H54 (cell line): ENCODE measurements around the gene HSPA6.
"Not testable (repeated sequence)": the region's sequence is repeated elsewhere in the genome, so short reads cannot be mapped to it uniquely, and the experiment has no call there.

Source experiments
- DNase-seq: peaks from one replicate; pipeline ENCODE4 v3.0.0; 2011; ENCODE audit warnings: low spot score, mixed read lengths; ENCODE audit not compliant: insufficient read length
- FAIRE-seq: peaks from 3 replicates; lab custom pipeline; 2011; peaks lifted over from hg19 to GRCh38; lab: Jason Lieb, UNC
- POLR2A ChIP-seq: IDR thresholded peaks from 2 replicates; pipeline ENCODE4 v1.6.1; 2011; ENCODE audit warnings: low read depth, mild to moderate bottlenecking, low read length

Gene HSPA6

DNA sequence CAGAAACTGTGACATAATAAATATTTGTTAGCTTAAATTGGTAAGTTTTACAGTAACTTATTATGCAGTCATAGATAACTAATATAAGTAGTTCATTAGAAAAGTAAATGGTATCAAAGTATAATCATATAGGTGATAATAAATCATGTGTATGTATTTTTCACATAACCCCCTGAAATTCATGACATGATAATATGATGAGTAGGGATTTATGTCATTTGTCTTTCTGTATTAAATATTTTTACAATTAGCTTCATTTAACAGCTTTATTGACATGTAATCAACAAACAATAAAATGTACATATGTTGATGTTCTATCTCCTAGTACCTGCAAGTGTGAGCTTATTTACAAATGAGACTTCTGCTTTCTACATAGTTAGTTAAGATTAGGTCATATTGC is 28.9 kb upstream of the HSPA6 start:
- DNase-seq (no peak), FAIRE-seq (no peak)
- no peak for TF ChIP-seq POLR2A

DNA sequence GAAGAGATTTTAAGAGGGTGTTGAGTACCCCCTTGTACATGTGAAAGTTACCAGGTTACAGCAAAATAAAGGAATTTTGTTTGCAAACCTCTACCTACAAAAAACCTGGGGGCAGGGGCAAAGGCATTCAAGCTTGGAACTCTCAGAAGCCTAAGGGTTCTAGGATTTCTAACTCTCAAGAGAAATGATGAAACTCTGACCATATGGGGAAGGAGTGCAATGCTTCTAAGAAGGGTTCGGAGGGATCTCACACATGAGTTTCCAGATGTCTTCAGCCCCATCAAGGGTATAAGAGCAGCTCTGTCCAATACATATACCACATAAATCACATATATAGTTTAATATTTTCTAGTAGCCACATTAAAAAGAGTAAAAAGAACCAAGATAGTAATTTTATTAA is 26.4 kb upstream of the HSPA6 start:
- TF ChIP-seq POLR2A = no peak
- FAIRE-seq = no peak
- no peak for DNase-seq

DNA sequence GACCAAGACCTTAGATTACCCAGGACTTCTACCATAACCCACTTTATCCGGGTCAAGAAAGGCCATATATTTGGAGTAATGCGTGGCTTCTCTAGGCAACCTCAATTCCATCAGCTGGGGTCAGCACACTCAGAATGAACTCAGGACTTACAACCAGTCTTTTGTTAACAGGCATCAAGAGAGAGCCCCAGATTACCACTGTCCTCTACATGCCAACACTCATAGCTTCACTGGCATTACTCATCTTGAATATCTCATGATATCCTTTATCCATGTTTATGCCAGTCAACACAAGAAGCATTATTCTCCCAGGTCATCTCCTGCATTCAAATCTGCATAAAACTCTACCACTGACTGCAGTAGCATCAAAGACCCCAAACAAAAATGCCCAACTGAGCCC is 25.7 kb upstream of the HSPA6 start:
- FAIRE-seq = no peak
- TF ChIP-seq POLR2A = no peak
- DNase-seq = no peak

DNA sequence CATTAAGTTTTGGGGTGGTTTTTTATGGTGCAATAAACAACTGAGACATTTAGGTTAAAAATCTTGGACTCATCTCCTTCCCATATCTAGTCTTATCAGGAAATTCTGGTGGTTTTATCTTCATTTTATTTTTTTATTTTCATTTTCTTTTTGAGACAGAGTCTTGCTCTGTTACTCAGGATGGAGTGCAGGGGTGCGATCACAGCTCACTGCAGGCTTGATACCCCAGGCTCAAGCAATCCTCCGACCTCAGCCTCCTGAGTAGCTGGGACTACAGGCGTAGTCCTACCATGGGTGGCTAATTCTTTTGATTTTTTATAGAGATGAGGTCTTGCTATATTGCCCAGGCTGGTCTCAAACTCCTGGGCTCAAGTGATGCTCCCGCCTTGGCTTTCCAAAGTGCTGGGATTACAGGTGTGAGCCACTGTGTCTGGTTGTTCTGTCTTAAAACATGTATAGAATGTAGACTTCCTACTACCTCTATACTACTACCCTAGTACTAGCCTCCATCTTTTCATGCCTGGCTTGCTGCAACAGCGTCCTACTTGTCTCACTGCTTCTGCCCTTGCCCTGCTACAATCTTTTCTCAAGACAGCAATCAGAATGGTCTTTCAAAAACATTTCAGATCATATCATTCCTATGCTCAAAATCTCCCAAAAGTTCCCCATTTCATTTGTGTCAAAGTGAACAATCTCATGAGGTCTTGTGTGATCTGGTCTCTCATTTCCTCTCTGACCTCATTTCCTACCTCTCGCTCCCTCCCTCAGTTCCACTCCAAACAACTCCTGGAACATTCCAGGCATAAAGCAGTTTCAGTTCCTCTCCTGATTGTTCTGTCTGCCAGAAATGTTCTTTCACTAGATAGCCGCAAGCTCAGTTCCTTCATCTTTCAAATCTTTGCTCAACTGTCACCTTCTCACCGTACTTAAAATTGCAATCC is 25.0 kb upstream of the HSPA6 start:
- no peak for DNase-seq
- no peak for TF ChIP-seq POLR2A
- no peak for FAIRE-seq

GRCh38 chr1:161501234-161501633 is 23.1 kb upstream of the HSPA6 start:
- DNase-seq (no peak), FAIRE-seq (no peak)
- TF ChIP-seq POLR2A = no peak

GRCh38 chr1:161502181-161502580 is 22.2 kb upstream of the HSPA6 start:
- FAIRE-seq = no peak
- DNase-seq = no peak

GRCh38 chr1:161502641-161503393 is 21.5 kb upstream of the HSPA6 start:
- no peak for DNase-seq
- no peak for FAIRE-seq
- no peak for TF ChIP-seq POLR2A

More at GRCh38 chr1:161502181-161502580, 22.2 kb upstream of the HSPA6 start:
- no peak for TF ChIP-seq POLR2A

- no peak for FAIRE-seq
These were observed 21.0 kb upstream of the HSPA6 start for GRCh38 chr1:161503394-161503748.

DNA sequence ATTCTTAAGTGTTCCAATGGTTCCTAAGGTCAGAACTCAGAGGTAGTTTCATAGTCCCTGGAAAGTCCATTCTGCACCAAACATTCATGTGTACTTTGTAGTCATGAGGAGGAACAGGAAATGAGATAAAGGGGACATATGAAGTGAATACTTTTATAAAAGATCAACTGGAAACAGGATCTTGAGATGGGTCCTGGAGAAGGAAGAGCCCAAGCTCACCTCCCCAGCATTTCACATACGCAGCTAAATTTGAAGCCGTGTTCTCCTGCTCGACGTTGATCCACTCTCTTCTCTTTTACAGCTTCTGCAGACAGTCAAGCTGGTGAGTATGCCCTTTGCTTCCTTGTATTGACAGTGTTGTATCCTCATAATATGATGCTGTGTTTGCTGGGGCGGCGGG is 18.7 kb upstream of the HSPA6 start:
- no peak for DNase-seq
- TF ChIP-seq POLR2A = no peak
- FAIRE-seq = no peak

More at GRCh38 chr1:161503394-161503748, 21.0 kb upstream of the HSPA6 start:
- no peak for TF ChIP-seq POLR2A
- no peak for DNase-seq

DNA sequence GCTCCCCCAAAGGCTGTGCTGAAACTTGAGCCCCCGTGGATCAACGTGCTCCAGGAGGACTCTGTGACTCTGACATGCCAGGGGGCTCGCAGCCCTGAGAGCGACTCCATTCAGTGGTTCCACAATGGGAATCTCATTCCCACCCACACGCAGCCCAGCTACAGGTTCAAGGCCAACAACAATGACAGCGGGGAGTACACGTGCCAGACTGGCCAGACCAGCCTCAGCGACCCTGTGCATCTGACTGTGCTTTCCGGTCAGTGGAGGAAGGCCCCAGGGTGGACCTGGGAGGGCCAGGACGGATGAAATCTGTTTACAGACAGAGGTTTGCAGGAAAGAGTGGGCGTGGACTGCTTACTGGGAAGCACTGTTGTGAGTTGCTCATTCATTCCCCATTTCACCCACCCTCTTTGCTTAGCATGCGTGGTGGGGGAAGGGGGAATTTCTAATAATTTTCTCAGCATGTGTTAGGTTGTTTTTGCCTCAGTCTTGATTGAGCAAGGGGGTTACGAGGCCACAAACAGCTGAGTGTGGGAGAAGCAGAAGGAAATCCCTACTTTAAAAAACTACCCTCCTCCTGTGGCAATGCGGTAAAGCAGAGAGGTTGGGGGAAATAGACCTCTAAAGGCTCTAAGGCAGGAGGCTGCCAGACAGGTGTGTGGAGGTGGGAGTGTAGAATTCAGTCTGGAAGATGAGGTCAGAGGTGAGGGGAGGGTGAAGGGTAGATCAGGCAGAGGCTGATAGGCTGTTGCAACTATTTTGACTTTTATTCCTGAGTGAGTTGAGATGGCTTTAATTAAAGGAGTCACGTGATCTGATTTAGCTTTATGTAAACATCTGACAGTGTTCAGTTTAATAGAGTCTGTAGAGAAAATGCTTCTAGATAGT is 17.8 kb upstream of the HSPA6 start:
- TF ChIP-seq POLR2A = no peak
- FAIRE-seq = no peak
- no peak for DNase-seq

GRCh38 chr1:161510477-161510876 is 13.9 kb upstream of the HSPA6 start:
- no peak for TF ChIP-seq POLR2A
- DNase-seq = no peak
- FAIRE-seq = no peak

- no peak for TF ChIP-seq POLR2A
- FAIRE-seq = no peak
- DNase-seq = no peak
These were observed 13.2 kb upstream of the HSPA6 start for GRCh38 chr1:161511018-161511755.

- no peak for TF ChIP-seq POLR2A
- FAIRE-seq (no peak), DNase-seq (no peak)
These were observed 12.6 kb upstream of the HSPA6 start for GRCh38 chr1:161511756-161512060.

GRCh38 chr1:161512636-161513447 is 11.5 kb upstream of the HSPA6 start:
- peak; percentile 71 for FAIRE-seq

GRCh38 chr1:161513448-161513780 is 10.9 kb upstream of the HSPA6 start:
- not testable (repeated sequence) for DNase-seq, FAIRE-seq

More at GRCh38 chr1:161512636-161513447, 11.5 kb upstream of the HSPA6 start:
- not testable (repeated sequence) for DNase-seq

- not testable (repeated sequence) for FAIRE-seq, DNase-seq
These were observed 10.4 kb upstream of the HSPA6 start for GRCh38 chr1:161513953-161514352.

- not testable (repeated sequence) for FAIRE-seq, DNase-seq
These were observed 1.1 kb upstream of the HSPA6 start for GRCh38 chr1:161523041-161523816.
